ENCODE data around the gene SCAP. TPM values are rescaled to one million over a fixed set of nuclear protein-coding genes. Genes with fewer than 3 reads are reported as not detected.
"Not testable (repeated sequence)": the region's sequence is repeated elsewhere in the genome, so short reads cannot be mapped to it uniquely, and the experiment has no call there.

The SCAP gene
- total RNA-seq, 1 donor from 2014 or later: 76.4 TPM

GRCh38 chr3:47370887-47371697 is 104.6 kb downstream of the SCAP start:
- no peaks in the 10 kb centered on the region for H3K4me1 Mint-ChIP-seq (ENCODE audit: unreplicated experiment)
- no peaks in the 10 kb centered on the region for H3K9me3 Mint-ChIP-seq (ENCODE audit: unreplicated experiment)
- DNase-seq (ENCODE audit: extremely low spot score, unreplicated experiment): no peak
- H3K36me3 Mint-ChIP-seq (ENCODE audit: unreplicated experiment): no peaks in the 10 kb centered on the region
- no peak overlapping the region for H3K4me3 Mint-ChIP-seq (ENCODE audit: unreplicated experiment)
- peaks cover 8% of the 10 kb centered on the region for H3K27me3 Mint-ChIP-seq (ENCODE audit: unreplicated experiment)
- peak; percentile 60 for TF ChIP-seq CTCF (IDR thresholded peaks at IDR 0.05)
- H3K27ac Mint-ChIP-seq (ENCODE audit: unreplicated experiment): no peak overlapping the region

- not testable (repeated sequence) for H3K36me3 Mint-ChIP-seq (ENCODE audit: unreplicated experiment); H3K4me1 Mint-ChIP-seq (ENCODE audit: unreplicated experiment); H3K27ac Mint-ChIP-seq (ENCODE audit: unreplicated experiment); H3K4me3 Mint-ChIP-seq (ENCODE audit: unreplicated experiment); H3K9me3 Mint-ChIP-seq (ENCODE audit: unreplicated experiment); H3K27me3 Mint-ChIP-seq (ENCODE audit: unreplicated experiment); DNase-seq (ENCODE audit: extremely low spot score, unreplicated experiment)
These were observed 105.7 kb downstream of the SCAP start for GRCh38 chr3:47370020-47370419.

GRCh38 chr3:47367631-47368030 is 108.1 kb downstream of the SCAP start:
- peaks cover 8% of the 10 kb centered on the region for H3K27me3 Mint-ChIP-seq (ENCODE audit: unreplicated experiment)
- no peak overlapping the region for H3K27ac Mint-ChIP-seq (ENCODE audit: unreplicated experiment)
- H3K4me3 Mint-ChIP-seq (ENCODE audit: unreplicated experiment): no peak overlapping the region
- H3K4me1 Mint-ChIP-seq (ENCODE audit: unreplicated experiment): peaks cover 2% of the 10 kb centered on the region
- H3K9me3 Mint-ChIP-seq (ENCODE audit: unreplicated experiment): no peaks in the 10 kb centered on the region
- H3K36me3 Mint-ChIP-seq (ENCODE audit: unreplicated experiment): no peaks in the 10 kb centered on the region
- DNase-seq (ENCODE audit: extremely low spot score, unreplicated experiment): no peak
- no peak for TF ChIP-seq CTCF (IDR thresholded peaks at IDR 0.05)

- Mint-ChIP-seq H3K4me3 (ENCODE audit: unreplicated experiment) (no peak overlapping the region), H3K9me3 (ENCODE audit: unreplicated experiment) (no peaks in the 10 kb centered on the region), H3K27me3 (ENCODE audit: unreplicated experiment) (peaks cover 3% of the 10 kb centered on the region), H3K36me3 (ENCODE audit: unreplicated experiment) (no peaks in the 10 kb centered on the region), H3K27ac (ENCODE audit: unreplicated experiment) (no peak overlapping the region), H3K4me1 (ENCODE audit: unreplicated experiment) (peaks cover 2% of the 10 kb centered on the region)
- no peak for TF ChIP-seq CTCF (IDR thresholded peaks at IDR 0.05)
- DNase-seq (ENCODE audit: extremely low spot score, unreplicated experiment): no peak
These were observed 108.9 kb downstream of the SCAP start for GRCh38 chr3:47366833-47367232.

- Mint-ChIP-seq H3K9me3 (ENCODE audit: unreplicated experiment) (peaks cover under 1% of the 10 kb centered on the region), H3K36me3 (ENCODE audit: unreplicated experiment) (no peaks in the 10 kb centered on the region), H3K4me1 (ENCODE audit: unreplicated experiment) (peaks cover 2% of the 10 kb centered on the region), H3K27me3 (ENCODE audit: unreplicated experiment) (peaks cover 3% of the 10 kb centered on the region), H3K27ac (ENCODE audit: unreplicated experiment) (no peak overlapping the region), H3K4me3 (ENCODE audit: unreplicated experiment) (no peak overlapping the region)
- no peak for TF ChIP-seq CTCF (IDR thresholded peaks at IDR 0.05)
- no peak for DNase-seq (ENCODE audit: extremely low spot score, unreplicated experiment)
These were observed 110.3 kb downstream of the SCAP start for GRCh38 chr3:47365213-47366153.

Other genes with a start within 250 kb of the SCAP start
- 5.4 and 6.2 TPM in 2 replicates for gene KIF9, start 193.1 kb downstream of the SCAP start, total RNA-seq
- gene KLHL18, start 193.0 kb downstream of the SCAP start, total RNA-seq: 29.1 and 32.3 TPM in 2 replicates
- 57.7 and 60.8 TPM in 2 replicates for gene PTPN23, start 94.9 kb downstream of the SCAP start, total RNA-seq
- 40.3 and 44.1 TPM in 2 replicates for gene ELP6, start 37.8 kb upstream of the SCAP start, total RNA-seq
- gene CSPG5, start 102.9 kb upstream of the SCAP start, total RNA-seq: 0.42 and 0.59 TPM in 2 replicates

Data from osteocyte (in vitro differentiated cells).